Neural crest cell (in vitro differentiated cells): ENCODE results near the gene ACBD3. TPM values are rescaled to one million over a fixed set of nuclear protein-coding genes. Genes with fewer than 3 reads are reported as not detected.
A peak's percentile ranks its signal among the peaks of the same experiment; 100 is the strongest.

Experiments
- DNase-seq: peaks from one replicate; pipeline ENCODE4 v3.0.0; 2021; ENCODE audit warnings: low read depth, mixed read lengths, low spot score
- H3K27ac Mint-ChIP-seq: one replicate; pipeline ENCODE4 v1.8.0; 2021; ENCODE audit warnings: mild to moderate bottlenecking, mixed read lengths; ENCODE audit not compliant: unreplicated experiment
- H3K27me3 Mint-ChIP-seq: 2 replicates; pipeline ENCODE4 v1.8.0; 2021; ENCODE audit warnings: low read depth, mild to moderate bottlenecking, mixed read lengths
- H3K36me3 Mint-ChIP-seq: 2 replicates; pipeline ENCODE4 v1.8.0; 2021; ENCODE audit warnings: low read depth, mild to moderate bottlenecking, mixed read lengths
- H3K4me1 Mint-ChIP-seq: 2 replicates; pipeline ENCODE4 v1.8.0; 2021; ENCODE audit warnings: mixed read lengths
- H3K4me3 Mint-ChIP-seq: one replicate; pipeline ENCODE4 v1.8.0; 2021; ENCODE audit warnings: mild to moderate bottlenecking, mixed read lengths
- H3K9me3 Mint-ChIP-seq: 2 replicates; pipeline ENCODE4 v1.8.0; 2021; ENCODE audit warnings: mixed read lengths
- CTCF ChIP-seq: fragments of 200-600 bp; sonication (generic); conservative IDR thresholded peaks from 2 replicates; pipeline ENCODE4 v1.5.0; 2021; ENCODE audit warnings: antibody characterized with exemption, mild to moderate bottlenecking
- long read RNA-seq: library from polyadenylated mRNA; unstranded; transcript quantifications from one replicate; pipeline ENCODE4 v2.0.0, GENCODE V29; 2020
- total RNA-seq: library from RNA; stranded (reverse); gene quantifications from 2 replicates; pipeline ENCODE4 v1.2.1, GENCODE V29; 2021

Gene ACBD3
- total RNA-seq = 22.1 and 24.1 TPM in 2 replicates
- long read RNA-seq, partial matches to known transcripts = 3 of 6 reads
- long read RNA-seq, other reads (novel, unspliced or antisense) = 3 of 6 reads

- no peaks in the 10 kb centered on the region for H3K27me3 Mint-ChIP-seq
Observed at GRCh38 chr1:226186124-226187018, at the start of gene ACBD3. ACBD3 (minus strand) TSS chr1:226186741; CDS start chr1:226186675, 66 bp downstream.

GRCh38 chr1:226233806-226234205, 47.3 kb upstream of the ACBD3 start:
- Mint-ChIP-seq H3K4me1 (no peaks in the 10 kb centered on the region), H3K27me3 (no peaks in the 10 kb centered on the region), H3K9me3 (no peaks in the 10 kb centered on the region), H3K27ac (no peak overlapping the region), H3K4me3 (no peak overlapping the region), H3K36me3 (peaks cover 6% of the 10 kb centered on the region)
- no peak for DNase-seq
- no peak for TF ChIP-seq CTCF

More at GRCh38 chr1:226186124-226187018, at the start of gene ACBD3:
- no peak for TF ChIP-seq CTCF
- Mint-ChIP-seq H3K4me3 (peak within 1 kb of the TSS; percentile 96), H3K36me3 (no peaks in the 10 kb centered on the region), H3K9me3 (no peaks in the 10 kb centered on the region), H3K4me1 (peaks cover 38% of the 10 kb centered on the region), H3K27ac (peak within 1 kb of the TSS; percentile 97)
- DNase-seq = peak; percentile 84

- Mint-ChIP-seq H3K4me3 (no peak overlapping the region), H3K27ac (no peak overlapping the region), H3K27me3 (no peaks in the 10 kb centered on the region), H3K4me1 (no peaks in the 10 kb centered on the region), H3K9me3 (no peaks in the 10 kb centered on the region), H3K36me3 (peaks cover 6% of the 10 kb centered on the region)
- no peak for TF ChIP-seq CTCF
- no peak for DNase-seq
Observed at GRCh38 chr1:226233293-226233692, 46.8 kb upstream of the ACBD3 start.

- peaks cover 5% of the 10 kb centered on the region for H3K4me1 Mint-ChIP-seq
- TF ChIP-seq CTCF = no peak
- no peak for DNase-seq
- H3K36me3 Mint-ChIP-seq = peaks cover 6% of the 10 kb centered on the region
- no peaks in the 10 kb centered on the region for H3K9me3 Mint-ChIP-seq
- peaks cover 41% of the 10 kb centered on the region for H3K27me3 Mint-ChIP-seq
- H3K27ac Mint-ChIP-seq = no peak overlapping the region
- no peak overlapping the region for H3K4me3 Mint-ChIP-seq
Observed at GRCh38 chr1:226226601-226227000, 40.1 kb upstream of the ACBD3 start.

- Mint-ChIP-seq H3K9me3 (no peaks in the 10 kb centered on the region), H3K4me1 (peaks cover 5% of the 10 kb centered on the region), H3K27me3 (peaks cover 53% of the 10 kb centered on the region), H3K27ac (no peak overlapping the region), H3K4me3 (peak overlapping the region; percentile 86), H3K36me3 (peaks cover 4% of the 10 kb centered on the region)
- peak; percentile 27 for TF ChIP-seq CTCF
- DNase-seq = peak; percentile 23
Observed at GRCh38 chr1:226223786-226224244, 37.3 kb upstream of the ACBD3 start.
